IMR-90 (cell line): Measurements from ENCODE around the gene SF3A1. TPM values are rescaled to one million over a fixed set of nuclear protein-coding genes. Genes with fewer than 3 reads are reported as not detected.

Experiments used
- ATAC-seq: fragments of 200-7000 bp; cut with Tn5 transposase; 2 replicates; pipeline ENCODE4 v1.9.1; 2020; ENCODE audit warnings: low read depth, mild to moderate bottlenecking, moderate library complexity
- BruUV-seq: library from RNA; stranded (reverse); fragments of 400-500 nt; replicated peaks from 2 replicates; lab custom pipeline; 2021; lab: Mats Ljungman, UMichigan
- CTCF ChIA-PET: fragments of 300-600 bp; formaldehyde crosslinking; extraction: SDS; loops from one replicate; lab custom pipeline; 2021; ENCODE audit warnings: antibody characterized with exemption; lab: Yijun Ruan, JAX
- POLR2A ChIA-PET: fragments of 300-600 bp; sonication (Branson Sonifier 250); formaldehyde crosslinking; loops from one replicate; lab custom pipeline; 2022; ENCODE audit warnings: antibody characterized with exemption; ENCODE audit not compliant: unreplicated experiment; lab: Charles Lee
- DNase-seq: peaks from one replicate; pipeline ENCODE4 v3.0.0; 2013
- H2AFZ ChIP-seq: replicated peaks from 2 replicates; pipeline ENCODE3; 2013; ENCODE audit warnings: low read length, mild to moderate bottlenecking; ENCODE audit not compliant: poor library complexity
- H2AK5ac ChIP-seq: 2 replicates; pipeline ENCODE4 v1.6.1; 2013; ENCODE audit warnings: low read depth, low read length, inconsistent platforms
- H2AK9ac ChIP-seq: replicated peaks from 2 replicates; pipeline ENCODE3; 2013; ENCODE audit warnings: mild to moderate bottlenecking, low read depth, low read length, moderate library complexity; ENCODE audit not compliant: poor library complexity
- H2BK120ac ChIP-seq: 2 replicates; pipeline ENCODE4 v1.6.1; 2013; ENCODE audit warnings: low read depth, low read length, inconsistent platforms
- H2BK15ac ChIP-seq: 3 replicates; pipeline ENCODE4 v1.6.1; 2013; ENCODE audit warnings: low read depth, low read length, inconsistent platforms
- H2BK20ac ChIP-seq: 2 replicates; pipeline ENCODE4 v1.6.1; 2013; ENCODE audit warnings: low read depth, mild to moderate bottlenecking, inconsistent platforms, low read length, moderate library complexity
- H2BK5ac ChIP-seq: 2 replicates; pipeline ENCODE4 v1.6.1; 2013; ENCODE audit warnings: mild to moderate bottlenecking, low read depth, low read length, inconsistent platforms; ENCODE audit not compliant: poor library complexity, severe bottlenecking
- H3K14ac ChIP-seq: replicated peaks from 2 replicates; pipeline ENCODE4 v1.6.1; 2013; ENCODE audit warnings: low read depth, low read length, inconsistent platforms
- H3K18ac ChIP-seq: 2 replicates; pipeline ENCODE4 v1.6.1; 2013; ENCODE audit warnings: low read depth, low read length, control low read depth
- H3K23ac ChIP-seq: 2 replicates; pipeline ENCODE4 v1.6.1; 2013; ENCODE audit warnings: low read depth, low read length, inconsistent platforms
- H3K27ac ChIP-seq: 2 replicates; pipeline ENCODE4 v1.5.1; 2013; ENCODE audit warnings: mild to moderate bottlenecking, control low read depth, low read length; ENCODE audit not compliant: insufficient read depth
- H3K27me3 ChIP-seq: 2 replicates; pipeline ENCODE4 v1.6.1; 2013; ENCODE audit warnings: low read length; ENCODE audit not compliant: control insufficient read depth, insufficient read depth
- H3K36me3 ChIP-seq: 2 replicates; pipeline ENCODE4 v1.6.1; 2013; ENCODE audit warnings: low read length, mixed read lengths; ENCODE audit not compliant: control insufficient read depth, insufficient read depth
- H3K4ac ChIP-seq: 2 replicates; pipeline ENCODE4 v1.6.1; 2013; ENCODE audit warnings: low read depth, low read length, inconsistent platforms
- H3K4me1 ChIP-seq: 2 replicates; pipeline ENCODE4 v1.6.1; 2013; ENCODE audit warnings: low read length, mixed read lengths; ENCODE audit not compliant: control insufficient read depth, insufficient read depth
- H3K4me2 ChIP-seq: 2 replicates; pipeline ENCODE4 v1.6.1; 2013; ENCODE audit warnings: low read depth, mild to moderate bottlenecking, control low read depth, low read length, moderate library complexity
- H3K4me3 ChIP-seq: 2 replicates; pipeline ENCODE4 v1.5.1; 2013; ENCODE audit warnings: low read depth, mild to moderate bottlenecking, control low read depth, low read length, moderate library complexity; ENCODE audit not compliant: insufficient read depth
- H3K56ac ChIP-seq: 2 replicates; pipeline ENCODE4 v1.6.1; 2013; ENCODE audit warnings: low read length, inconsistent platforms; ENCODE audit not compliant: insufficient read depth; ENCODE audit errors: extremely low read depth
- H3K79me1 ChIP-seq, 2 experiments: 2 replicates each; pipeline ENCODE4 v1.6.1; 2013; ENCODE audit warnings: low read length in 2 of 2, inconsistent platforms in 1 of 2, low read depth in 1 of 2
- H3K9ac ChIP-seq: 2 replicates; pipeline ENCODE4 v1.6.1; 2013; ENCODE audit warnings: low read depth, low read length, control low read depth
- H3K9me1 ChIP-seq: 2 replicates; pipeline ENCODE4 v1.6.1; 2013; ENCODE audit warnings: low read length, inconsistent platforms; ENCODE audit not compliant: insufficient read depth
- H3K9me3 ChIP-seq: 2 replicates; pipeline ENCODE4 v1.6.1; 2013; ENCODE audit warnings: low read length; ENCODE audit not compliant: control insufficient read depth, insufficient read depth
- H4K20me1 ChIP-seq: 2 replicates; pipeline ENCODE4 v1.6.1; 2013; ENCODE audit warnings: low read length, inconsistent platforms; ENCODE audit not compliant: insufficient read depth
- H4K5ac ChIP-seq: 2 replicates; pipeline ENCODE4 v1.6.1; 2013; ENCODE audit warnings: mild to moderate bottlenecking, low read depth, low read length, control low read depth
- H4K8ac ChIP-seq, 2 experiments: 2 replicates each; pipeline ENCODE4 v1.6.1; 2013; ENCODE audit warnings: low read depth in 2 of 2, low read length in 2 of 2, control low read depth in 1 of 2, inconsistent platforms in 1 of 2
- H4K91ac ChIP-seq: 2 replicates; pipeline ENCODE4 v1.6.1; 2013; ENCODE audit warnings: low read depth, low read length, inconsistent platforms; ENCODE audit not compliant: insufficient read depth
- CEBPB ChIP-seq: IDR thresholded peaks from 2 replicates; pipeline ENCODE4 v1.6.1; 2012; ENCODE audit warnings: low read depth, low read length, improper control_type of control experiment
- MXI1 ChIP-seq: IDR thresholded peaks from 2 replicates; pipeline ENCODE4 v1.6.1; 2012; ENCODE audit warnings: low read depth, mild to moderate bottlenecking, low read length, moderate library complexity, borderline replicate concordance
- NFE2L2 ChIP-seq: fragments of 150-350 bp; IDR thresholded peaks from 2 replicates; pipeline ENCODE4 v1.6.1; 2016; ENCODE audit warnings: low read depth, mild to moderate bottlenecking, low read length
- POLR2A ChIP-seq: IDR thresholded peaks from 2 replicates; pipeline ENCODE4 v1.6.1; 2012; ENCODE audit warnings: mild to moderate bottlenecking, low read depth, low read length
- RAD21 ChIP-seq: IDR thresholded peaks from 2 replicates; pipeline ENCODE4 v1.6.1; 2012; ENCODE audit warnings: low read length, improper control_type of control experiment
- SMC3 ChIP-seq: fragments of 150-350 bp; IDR thresholded peaks from 2 replicates; pipeline ENCODE4 v1.6.1; 2016; ENCODE audit warnings: low read depth, mild to moderate bottlenecking, antibody characterized with exemption, low read length, moderate library complexity
- WGBS, 2 experiments: methylation state at CpG; one replicate each; pipeline versions ENCODE4 v1.1.5 to v1.1.7; 2013; ENCODE audit warnings: missing lambda C conversion rate in 2 of 2; ENCODE audit not compliant: insufficient read length in 1 of 2; ENCODE audit errors: extremely low coverage in 2 of 2; 5-methylcytosine and 5-hydroxymethylcytosine counted together
- dilution Hi-C: fragments of 300-500 bp; cut with HindIII; formaldehyde crosslinking; loops from one replicate; pipeline ENCODE4 v1.14.3; 2018; ENCODE audit warnings: low sequenced_read_pairs; ENCODE audit not compliant: unreplicated experiment
- in situ Hi-C: fragments of 300-500 bp; cut with MboI; formaldehyde crosslinking; loops from 3 replicates; pipeline ENCODE4 v1.14.3; 2019; ENCODE audit warnings: low sequenced_read_pairs, inconsistent platforms, mixed read lengths
- intact Hi-C: fragments of 100-400 bp; cut with micrococcal nuclease; formaldehyde crosslinking; loops from 2 replicates; pipeline ENCODE4 v1.10.0; 2022
- polyA plus RNA-seq, 3 experiments: library from polyadenylated mRNA; depleted of rRNA; stranded (reverse); fragments of >200 nt; gene quantifications; 2 replicates each; pipeline ENCODE4 v1.2.3, GENCODE V29; 2012; ENCODE audit warnings: low replicate concordance in 1 of 3
- total RNA-seq: library from RNA; depleted of rRNA; stranded (reverse); fragments of >200 nt; gene quantifications from 2 replicates; pipeline ENCODE4 v1.2.3, GENCODE V29; 2012
- TF ChIP-seq, protein P1 (sequence below): conservative IDR thresholded peaks from 2 replicates; pipeline ENCODE4 v1.5.1; 2012; ENCODE audit warnings: mild to moderate bottlenecking, low read depth, low read length, improper control_type of control experiment
- TF ChIP-seq, protein P2 (sequence below): fragments of 150-350 bp; IDR thresholded peaks from 2 replicates; pipeline ENCODE4 v1.6.1; 2016; ENCODE audit warnings: low read depth, mild to moderate bottlenecking, low read length, moderate library complexity, borderline replicate concordance

Gene SF3A1
- total and polyA plus RNA-seq, 2 of the 4 experiments (the other 2 are of a cell fraction), result 36.9 to 67.2 TPM

DNA sequence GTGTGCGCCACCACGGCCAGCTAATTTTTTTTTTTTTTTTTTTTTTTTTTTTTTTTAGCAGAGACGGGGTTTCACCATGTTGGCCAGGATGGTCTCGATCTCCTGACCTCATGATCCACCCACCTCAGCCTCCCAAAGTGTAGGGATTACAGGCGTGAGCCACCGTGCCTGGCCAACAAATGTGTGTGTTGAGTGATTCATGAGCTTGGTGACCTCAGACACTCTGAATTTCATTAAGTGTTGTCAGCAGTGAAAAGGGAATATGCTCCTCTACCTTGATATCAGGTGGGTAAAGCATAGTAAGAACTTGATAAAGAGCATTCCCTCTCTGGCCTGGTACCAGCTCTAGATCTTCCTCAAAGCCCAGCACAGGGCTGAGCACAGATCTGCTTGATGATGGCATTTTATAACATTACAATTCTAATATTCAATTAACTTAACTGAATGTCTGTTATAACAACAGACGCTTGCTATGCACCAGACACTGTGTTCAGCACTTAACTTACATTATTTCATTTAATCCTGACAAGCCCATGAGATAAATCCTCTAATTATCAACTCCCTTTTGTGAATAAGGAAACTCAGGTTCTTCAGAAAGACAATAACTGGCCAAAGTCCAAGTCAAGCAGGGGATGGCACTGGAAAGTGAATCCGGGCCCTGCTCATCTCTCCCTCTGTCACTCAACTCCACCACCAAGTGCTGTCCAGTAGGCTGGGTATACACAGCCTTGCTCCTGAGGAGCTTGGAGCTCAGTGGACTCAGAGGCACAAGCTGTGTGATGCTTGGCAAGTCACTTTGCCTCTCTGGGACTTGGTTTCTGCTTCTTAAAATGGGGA is 42.9 kb downstream of the SF3A1 start:
- dilution Hi-C loops (no loop called here), intact Hi-C loops (no loop called here), in situ Hi-C loops (no loop called here)
- peak overlapping the region; percentile 33; the same call in 1 of the 2 replicates for H3K4ac ChIP-seq
- H4K20me1 ChIP-seq, result peaks cover 83% of the 10 kb centered on the region
- H2BK5ac ChIP-seq, result no peak overlapping the region
- no TSS peak for BruUV-seq
- H2BK120ac ChIP-seq, result no peak overlapping the region
- H3K14ac ChIP-seq, result no peak overlapping the region; the same call in 1 of the 2 replicates
- H4K5ac ChIP-seq, result no peak overlapping the region
- H2BK15ac ChIP-seq, result no peak overlapping the region
- no peak overlapping the region for H3K27ac ChIP-seq
- H2AK5ac ChIP-seq, result peak overlapping the region; percentile 28; the same call in 1 of the 2 replicates
- no peak overlapping the region for H3K4me2 ChIP-seq
- no peaks in the 10 kb centered on the region for H3K27me3 ChIP-seq
- no peak for DNase-seq
- TF ChIP-seq CEBPB (no peak), MXI1 (no peak), RAD21 (no peak), POLR2A (no peak), SMC3 (no peak), NFE2L2 (no peak)
- TF ChIP-seq, protein P1, sequence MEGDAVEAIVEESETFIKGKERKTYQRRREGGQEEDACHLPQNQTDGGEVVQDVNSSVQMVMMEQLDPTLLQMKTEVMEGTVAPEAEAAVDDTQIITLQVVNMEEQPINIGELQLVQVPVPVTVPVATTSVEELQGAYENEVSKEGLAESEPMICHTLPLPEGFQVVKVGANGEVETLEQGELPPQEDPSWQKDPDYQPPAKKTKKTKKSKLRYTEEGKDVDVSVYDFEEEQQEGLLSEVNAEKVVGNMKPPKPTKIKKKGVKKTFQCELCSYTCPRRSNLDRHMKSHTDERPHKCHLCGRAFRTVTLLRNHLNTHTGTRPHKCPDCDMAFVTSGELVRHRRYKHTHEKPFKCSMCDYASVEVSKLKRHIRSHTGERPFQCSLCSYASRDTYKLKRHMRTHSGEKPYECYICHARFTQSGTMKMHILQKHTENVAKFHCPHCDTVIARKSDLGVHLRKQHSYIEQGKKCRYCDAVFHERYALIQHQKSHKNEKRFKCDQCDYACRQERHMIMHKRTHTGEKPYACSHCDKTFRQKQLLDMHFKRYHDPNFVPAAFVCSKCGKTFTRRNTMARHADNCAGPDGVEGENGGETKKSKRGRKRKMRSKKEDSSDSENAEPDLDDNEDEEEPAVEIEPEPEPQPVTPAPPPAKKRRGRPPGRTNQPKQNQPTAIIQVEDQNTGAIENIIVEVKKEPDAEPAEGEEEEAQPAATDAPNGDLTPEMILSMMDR, result no peak
- TF ChIP-seq, protein P2, sequence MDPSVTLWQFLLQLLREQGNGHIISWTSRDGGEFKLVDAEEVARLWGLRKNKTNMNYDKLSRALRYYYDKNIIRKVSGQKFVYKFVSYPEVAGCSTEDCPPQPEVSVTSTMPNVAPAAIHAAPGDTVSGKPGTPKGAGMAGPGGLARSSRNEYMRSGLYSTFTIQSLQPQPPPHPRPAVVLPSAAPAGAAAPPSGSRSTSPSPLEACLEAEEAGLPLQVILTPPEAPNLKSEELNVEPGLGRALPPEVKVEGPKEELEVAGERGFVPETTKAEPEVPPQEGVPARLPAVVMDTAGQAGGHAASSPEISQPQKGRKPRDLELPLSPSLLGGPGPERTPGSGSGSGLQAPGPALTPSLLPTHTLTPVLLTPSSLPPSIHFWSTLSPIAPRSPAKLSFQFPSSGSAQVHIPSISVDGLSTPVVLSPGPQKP, result no peak
- H3K4me1 ChIP-seq, result peaks cover 61% of the 10 kb centered on the region
- H3K36me3 ChIP-seq, result peaks cover 3% of the 10 kb centered on the region
- no peak for ATAC-seq
- H4K8ac ChIP-seq, result no peak overlapping the region
- H3K9me1 ChIP-seq, result peaks cover 78% of the 10 kb centered on the region
- no peak overlapping the region for H3K18ac ChIP-seq
- 100% methylated on average over 1 of the region's 8 CpGs; no CpG with 5 or more reads in 1 of the 2 experiments for WGBS, 2 experiments
- ChIA-PET CTCF (no interaction called here), POLR2A (interaction anchor here (0.5 to 0.6 kb wide), 3 partner anchors 42 to 1044 kb away, joined by 3 to 11 read pairs (median 3); no protein-coding TSS in a partner anchor)
- no peak overlapping the region for H3K56ac ChIP-seq
- H3K9ac ChIP-seq, result no peak overlapping the region
- peaks cover 41 to 96% of the 10 kb centered on the region in 2 experiments for H3K79me1 ChIP-seq
- peak overlapping the region; percentile 2; the same call in 1 of the 2 replicates for H3K23ac ChIP-seq
- no peak overlapping the region for H3K4me3 ChIP-seq
- H2BK20ac ChIP-seq, result no peak overlapping the region
- no peak overlapping the region for H2AK9ac ChIP-seq
- H2AFZ ChIP-seq, result no peak overlapping the region
- H4K91ac ChIP-seq, result peak overlapping the region; percentile 19; the same call in 1 of the 2 replicates
- no peaks in the 10 kb centered on the region for H3K9me3 ChIP-seq
